ENCODE measurements around the gene PPIH. TPM values are rescaled to one million over a fixed set of nuclear protein-coding genes. Genes with fewer than 3 reads are reported as not detected.

The PPIH gene
- total RNA-seq, 1 donor from 2014 or later: 22.6 TPM

DNA sequence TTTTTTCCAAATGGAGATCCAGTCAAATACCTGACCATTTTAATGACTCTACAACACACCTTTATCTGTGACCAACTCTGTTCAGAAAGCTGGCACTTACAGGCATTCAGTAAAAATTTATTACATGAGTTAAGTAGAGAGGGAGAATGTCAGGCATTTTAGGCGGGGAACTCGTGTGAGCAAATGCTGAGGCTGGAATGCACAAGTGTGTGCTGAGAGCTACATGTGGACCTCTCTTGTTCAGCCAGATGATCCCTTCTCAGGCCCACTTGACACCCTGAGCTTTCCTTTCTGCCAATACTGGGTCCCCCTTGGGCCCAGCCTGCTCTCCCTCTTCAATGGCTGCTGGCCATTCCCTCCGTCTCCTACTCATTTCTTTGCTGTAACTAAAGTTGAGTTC is 11.7 kb downstream of the PPIH start:
- no peak for TF ChIP-seq CTCF (IDR thresholded peaks at IDR 0.05; ENCODE audit: partially characterized antibody, unreplicated experiment)
- no peaks in the 10 kb centered on the region for H3K9me3 Mint-ChIP-seq (ENCODE audit: unreplicated experiment)
- peaks cover 5% of the 10 kb centered on the region for H3K36me3 Mint-ChIP-seq (ENCODE audit: unreplicated experiment)
- H3K27ac Mint-ChIP-seq (ENCODE audit: unreplicated experiment): no peak overlapping the region
- no peak overlapping the region for H3K4me3 Mint-ChIP-seq (ENCODE audit: unreplicated experiment)
- H3K4me1 Mint-ChIP-seq (ENCODE audit: low read depth, unreplicated experiment): no peaks in the 10 kb centered on the region
- no peak for DNase-seq
- H3K27me3 Mint-ChIP-seq (ENCODE audit: unreplicated experiment): peaks cover 2% of the 10 kb centered on the region

- peaks cover 5% of the 10 kb centered on the region for H3K36me3 Mint-ChIP-seq (ENCODE audit: unreplicated experiment)
These were observed 12.2 kb downstream of the PPIH start for GRCh38 chr1:42670425-42670824.

DNA sequence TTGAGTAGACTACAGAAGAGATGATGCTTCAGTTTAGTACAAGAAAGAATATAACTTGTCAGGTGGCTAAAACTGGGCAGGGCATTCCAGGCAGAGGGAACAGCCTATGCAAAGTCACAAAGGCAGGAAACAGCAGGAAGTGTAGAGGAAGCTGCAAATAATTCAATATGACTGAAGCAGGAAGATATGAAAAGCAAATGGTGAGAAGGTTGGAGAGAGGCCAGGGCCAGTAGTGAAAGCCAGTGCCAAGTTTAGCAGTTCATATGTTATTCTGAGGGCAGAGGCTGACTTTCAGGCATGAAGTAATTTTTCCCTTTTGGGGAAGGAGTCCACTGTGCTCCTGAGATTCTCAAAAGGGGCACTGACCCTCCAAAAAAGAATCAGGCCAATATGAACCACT is 16.0 kb downstream of the PPIH start:
- no peaks in the 10 kb centered on the region for H3K4me1 Mint-ChIP-seq (ENCODE audit: low read depth, unreplicated experiment)
- no peaks in the 10 kb centered on the region for H3K27me3 Mint-ChIP-seq (ENCODE audit: unreplicated experiment)
- peaks cover 5% of the 10 kb centered on the region for H3K36me3 Mint-ChIP-seq (ENCODE audit: unreplicated experiment)
- no peak for TF ChIP-seq CTCF (IDR thresholded peaks at IDR 0.05; ENCODE audit: partially characterized antibody, unreplicated experiment)
- no peak overlapping the region for H3K27ac Mint-ChIP-seq (ENCODE audit: unreplicated experiment)
- H3K9me3 Mint-ChIP-seq (ENCODE audit: unreplicated experiment): no peaks in the 10 kb centered on the region
- DNase-seq: no peak
- no peak overlapping the region for H3K4me3 Mint-ChIP-seq (ENCODE audit: unreplicated experiment)

More at GRCh38 chr1:42670425-42670824, 12.2 kb downstream of the PPIH start:
- H3K9me3 Mint-ChIP-seq (ENCODE audit: unreplicated experiment): no peaks in the 10 kb centered on the region
- no peaks in the 10 kb centered on the region for H3K4me1 Mint-ChIP-seq (ENCODE audit: low read depth, unreplicated experiment)
- TF ChIP-seq CTCF (IDR thresholded peaks at IDR 0.05; ENCODE audit: partially characterized antibody, unreplicated experiment): no peak
- no peak overlapping the region for H3K27ac Mint-ChIP-seq (ENCODE audit: unreplicated experiment)
- DNase-seq: no peak
- no peak overlapping the region for H3K4me3 Mint-ChIP-seq (ENCODE audit: unreplicated experiment)
- peaks cover 2% of the 10 kb centered on the region for H3K27me3 Mint-ChIP-seq (ENCODE audit: unreplicated experiment)

DNA sequence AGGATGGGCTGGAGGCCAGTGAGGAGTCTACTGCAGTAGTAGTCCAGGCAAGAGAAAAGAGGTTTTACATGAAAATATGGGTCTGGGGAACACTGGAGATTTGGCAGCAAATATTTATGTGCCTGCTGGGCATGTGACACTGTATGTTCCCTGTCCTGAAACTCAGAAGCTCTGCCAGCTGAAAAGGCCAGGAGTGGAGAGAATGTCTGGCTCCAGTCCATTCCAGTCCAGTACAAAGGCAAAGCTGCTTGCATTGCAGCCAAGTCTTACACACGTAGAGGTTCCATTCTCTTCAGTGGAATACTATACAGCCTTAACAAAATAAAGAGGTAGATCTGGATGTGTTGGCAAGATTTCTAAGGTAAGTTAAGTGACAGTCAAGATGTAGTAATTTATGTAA is 16.5 kb downstream of the PPIH start:
- H3K9me3 Mint-ChIP-seq (ENCODE audit: unreplicated experiment): no peaks in the 10 kb centered on the region
- DNase-seq: no peak
- no peaks in the 10 kb centered on the region for H3K27me3 Mint-ChIP-seq (ENCODE audit: unreplicated experiment)
- H3K36me3 Mint-ChIP-seq (ENCODE audit: unreplicated experiment): peaks cover 5% of the 10 kb centered on the region
- no peak for TF ChIP-seq CTCF (IDR thresholded peaks at IDR 0.05; ENCODE audit: partially characterized antibody, unreplicated experiment)
- peaks cover 2% of the 10 kb centered on the region for H3K4me1 Mint-ChIP-seq (ENCODE audit: low read depth, unreplicated experiment)
- H3K27ac Mint-ChIP-seq (ENCODE audit: unreplicated experiment): no peak overlapping the region
- no peak overlapping the region for H3K4me3 Mint-ChIP-seq (ENCODE audit: unreplicated experiment)

GRCh38 chr1:42675467-42675866 is 17.2 kb downstream of the PPIH start:
- H3K4me1 Mint-ChIP-seq (ENCODE audit: low read depth, unreplicated experiment): peaks cover 9% of the 10 kb centered on the region
- no peaks in the 10 kb centered on the region for H3K27me3 Mint-ChIP-seq (ENCODE audit: unreplicated experiment)
- H3K9me3 Mint-ChIP-seq (ENCODE audit: unreplicated experiment): no peaks in the 10 kb centered on the region
- H3K36me3 Mint-ChIP-seq (ENCODE audit: unreplicated experiment): peaks cover 5% of the 10 kb centered on the region
- no peak overlapping the region for H3K27ac Mint-ChIP-seq (ENCODE audit: unreplicated experiment)
- no peak overlapping the region for H3K4me3 Mint-ChIP-seq (ENCODE audit: unreplicated experiment)
- DNase-seq: no peak
- TF ChIP-seq CTCF (IDR thresholded peaks at IDR 0.05; ENCODE audit: partially characterized antibody, unreplicated experiment): no peak
